Stimulated activated CD4-positive, alpha-beta T cell treated with anti-CD3 and anti-CD28 coated beads, Interleukin-4, amount 100 ng/mL, for 48 hours (primary cell): ENCODE measurements around the gene SGPL1.
"Not testable (repeated sequence)": the region's sequence is repeated elsewhere in the genome, so short reads cannot be mapped to it uniquely, and the experiment has no call there.

Experiments used
- DNase-seq, 2 donors: peaks; one replicate each; pipeline ENCODE4 v3.0.0-alpha.2; 2020; ENCODE audit warnings: low read depth in 2 of 2

The SGPL1 gene

DNA sequence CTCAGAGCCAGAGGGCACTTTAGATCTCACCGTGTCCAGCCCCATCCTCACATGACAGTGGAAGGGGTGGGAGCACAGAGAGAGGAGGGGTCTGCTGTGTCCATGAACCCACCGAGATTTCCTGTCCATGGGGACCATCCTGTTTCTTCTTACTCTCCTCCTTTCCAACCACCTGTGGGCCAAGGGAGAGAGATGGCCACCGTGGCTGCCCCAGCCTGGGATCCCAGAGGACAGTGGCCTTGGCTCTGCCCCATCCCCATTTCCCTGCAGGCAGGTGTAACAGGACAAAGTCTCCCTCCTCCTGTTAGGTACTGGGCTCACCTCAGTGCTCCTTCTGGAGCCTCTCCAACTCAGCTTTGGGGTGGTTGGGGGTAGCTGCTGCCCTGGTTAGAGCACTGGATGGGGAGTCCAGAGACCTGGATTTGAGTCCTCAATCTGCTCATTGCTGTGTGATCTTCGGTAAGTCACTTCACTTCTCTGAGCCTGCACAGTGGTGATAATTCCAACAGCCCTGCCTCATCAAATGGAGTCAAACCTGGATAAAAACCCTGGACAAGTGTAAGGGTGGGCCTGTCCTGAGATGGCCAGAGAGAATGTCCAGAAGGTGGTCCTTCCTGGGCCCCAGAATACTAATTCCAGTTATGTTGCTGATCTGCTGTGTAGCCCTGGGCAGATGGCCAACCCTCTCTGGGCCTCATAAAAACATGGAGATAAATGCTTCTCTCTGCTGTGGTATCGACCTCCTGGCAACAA, 90.5 kb downstream of the SGPL1 start:
- no peak for DNase-seq

DNA sequence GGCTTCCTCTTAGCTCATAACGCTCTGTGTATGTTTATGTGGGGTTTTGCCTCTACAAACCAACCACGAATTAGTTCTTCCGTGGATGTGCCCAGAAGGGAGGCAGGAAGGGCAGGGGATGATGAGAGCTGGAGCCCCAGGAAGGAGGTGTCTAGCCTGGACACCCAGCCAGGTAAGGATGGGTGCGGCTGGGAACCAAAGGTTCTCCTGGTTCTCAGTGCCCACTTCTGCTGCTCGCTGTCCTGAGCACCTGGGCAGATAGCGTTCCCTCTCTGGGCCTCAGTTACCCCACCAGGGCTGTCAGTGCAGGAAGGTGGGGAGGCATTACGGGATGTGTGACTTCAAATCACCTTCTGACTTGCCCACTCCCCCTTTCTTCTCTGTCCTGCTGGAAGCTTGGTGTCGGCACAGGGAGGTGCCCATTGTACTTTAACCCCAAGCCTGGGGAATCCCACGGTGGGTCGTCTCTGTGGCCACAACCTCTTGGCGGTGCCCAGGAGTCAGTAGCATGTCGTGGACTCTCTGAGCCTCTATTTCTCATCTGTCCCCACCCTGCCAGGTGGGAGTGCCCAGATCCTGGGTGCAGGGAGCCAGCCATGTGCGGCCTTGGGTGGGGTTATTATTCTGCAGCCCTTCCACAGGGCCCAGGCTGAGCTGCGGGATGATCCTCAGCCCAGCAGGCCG, 91.3 kb downstream of the SGPL1 start:
- no peak for DNase-seq

DNA sequence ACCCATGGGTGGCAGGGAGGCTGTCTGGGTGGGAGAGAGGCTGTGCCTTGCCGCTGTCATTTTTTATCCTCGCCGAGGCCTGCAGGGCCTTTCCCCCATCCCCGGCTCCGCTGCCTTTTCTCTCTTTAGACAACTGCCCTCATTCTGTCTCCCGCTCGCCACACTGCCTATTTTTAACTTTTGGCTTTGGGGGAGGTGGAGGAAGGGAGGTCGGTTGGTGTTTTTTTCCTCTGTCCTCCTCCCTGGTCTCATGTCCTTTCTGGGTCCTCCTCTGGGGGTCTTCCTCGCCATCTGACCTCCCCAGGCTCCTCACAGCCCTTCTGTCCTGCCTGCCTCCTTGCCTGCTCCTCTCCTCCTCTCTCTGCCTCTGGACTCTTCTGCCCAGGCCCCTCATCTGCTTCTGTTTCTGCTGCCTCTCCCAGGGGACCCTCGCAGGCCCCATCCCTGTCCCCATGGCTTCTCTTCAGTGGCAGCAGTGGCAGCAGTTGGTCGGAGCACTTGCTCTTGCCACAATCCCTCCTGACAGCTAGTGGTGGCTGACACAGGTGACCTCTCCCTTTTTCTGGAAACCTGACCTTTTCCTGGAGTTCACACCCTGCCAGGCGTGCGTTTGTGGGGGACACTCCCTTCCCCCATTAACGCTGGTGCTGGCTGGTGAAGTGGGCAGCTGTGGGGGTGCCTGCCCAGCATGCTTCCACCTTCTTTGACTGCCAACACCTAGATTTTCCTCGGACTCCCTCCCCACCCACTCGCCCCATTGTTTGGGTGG, 92.1 kb downstream of the SGPL1 start:
- DNase-seq: no peak

DNA sequence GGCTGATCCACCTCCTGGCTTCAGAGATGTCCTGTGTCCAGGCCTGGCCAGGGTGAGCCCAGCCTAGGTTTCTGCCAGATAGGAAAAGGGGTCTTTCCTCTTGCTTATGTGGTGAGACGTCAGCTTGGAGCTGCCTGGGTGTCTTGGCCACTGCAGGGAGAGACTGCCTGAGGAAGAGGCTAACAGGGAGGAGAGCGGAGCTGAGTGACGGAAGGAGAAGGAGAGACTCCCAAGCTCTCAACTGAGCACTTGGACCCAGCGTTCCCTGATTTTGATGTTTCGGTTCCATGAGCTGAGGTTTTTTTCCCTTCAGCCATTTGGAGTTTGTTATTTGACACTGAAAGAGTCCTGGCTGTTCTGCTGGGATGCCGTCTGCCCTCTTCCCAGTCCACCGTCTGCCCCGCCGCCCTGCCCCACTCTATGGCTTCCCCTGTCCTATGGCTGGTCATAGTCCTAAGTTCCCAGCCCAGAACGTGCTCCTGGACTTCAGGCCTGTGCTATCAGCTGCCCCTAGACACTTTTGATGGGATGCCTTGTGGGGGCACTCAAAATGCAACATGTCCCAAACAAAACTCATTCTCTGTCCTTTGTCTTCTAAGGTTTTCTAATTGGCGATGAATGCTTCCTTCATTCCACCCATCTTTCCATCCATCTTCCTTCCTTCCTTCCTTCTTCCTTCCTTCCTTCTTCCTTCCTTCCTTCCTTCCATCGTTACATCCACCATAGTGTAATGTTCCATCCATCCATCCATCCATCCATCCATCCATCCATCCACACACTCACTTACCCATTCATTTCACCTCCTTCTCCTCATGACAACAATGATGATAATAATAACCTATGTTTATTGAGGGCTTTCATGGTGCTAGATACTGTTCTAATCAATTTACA, 92.9 kb downstream of the SGPL1 start:
- DNase-seq: no peak

DNA sequence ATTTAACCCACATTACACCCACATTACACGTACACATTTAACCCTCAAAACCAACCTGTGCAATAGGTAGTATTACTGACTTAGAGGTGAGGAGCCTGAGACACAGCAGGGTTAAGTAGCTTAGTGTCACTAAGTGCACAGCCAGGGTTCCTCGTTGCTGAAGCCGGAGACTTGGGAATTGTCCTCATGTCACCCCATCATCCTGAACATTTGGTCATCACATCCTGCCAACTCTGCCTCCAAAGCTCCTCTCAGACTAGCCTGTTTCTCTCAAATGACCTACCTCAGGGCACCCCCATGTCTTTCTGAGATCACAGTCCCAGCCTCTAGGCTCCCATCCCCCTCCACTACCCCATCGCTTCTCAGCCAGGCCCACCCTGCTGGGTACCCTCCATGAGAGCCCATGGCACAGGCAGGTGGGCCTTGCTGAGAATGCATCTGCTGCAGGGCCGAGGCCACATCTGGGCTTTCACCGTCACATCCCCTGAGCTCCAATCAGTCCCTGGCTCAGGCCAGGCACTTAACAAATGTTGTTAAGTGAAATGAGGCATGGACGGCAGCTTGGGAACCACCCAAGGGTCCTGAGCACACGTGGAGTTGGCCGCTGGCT, 93.7 kb downstream of the SGPL1 start:
- DNase-seq: no peak

DNA sequence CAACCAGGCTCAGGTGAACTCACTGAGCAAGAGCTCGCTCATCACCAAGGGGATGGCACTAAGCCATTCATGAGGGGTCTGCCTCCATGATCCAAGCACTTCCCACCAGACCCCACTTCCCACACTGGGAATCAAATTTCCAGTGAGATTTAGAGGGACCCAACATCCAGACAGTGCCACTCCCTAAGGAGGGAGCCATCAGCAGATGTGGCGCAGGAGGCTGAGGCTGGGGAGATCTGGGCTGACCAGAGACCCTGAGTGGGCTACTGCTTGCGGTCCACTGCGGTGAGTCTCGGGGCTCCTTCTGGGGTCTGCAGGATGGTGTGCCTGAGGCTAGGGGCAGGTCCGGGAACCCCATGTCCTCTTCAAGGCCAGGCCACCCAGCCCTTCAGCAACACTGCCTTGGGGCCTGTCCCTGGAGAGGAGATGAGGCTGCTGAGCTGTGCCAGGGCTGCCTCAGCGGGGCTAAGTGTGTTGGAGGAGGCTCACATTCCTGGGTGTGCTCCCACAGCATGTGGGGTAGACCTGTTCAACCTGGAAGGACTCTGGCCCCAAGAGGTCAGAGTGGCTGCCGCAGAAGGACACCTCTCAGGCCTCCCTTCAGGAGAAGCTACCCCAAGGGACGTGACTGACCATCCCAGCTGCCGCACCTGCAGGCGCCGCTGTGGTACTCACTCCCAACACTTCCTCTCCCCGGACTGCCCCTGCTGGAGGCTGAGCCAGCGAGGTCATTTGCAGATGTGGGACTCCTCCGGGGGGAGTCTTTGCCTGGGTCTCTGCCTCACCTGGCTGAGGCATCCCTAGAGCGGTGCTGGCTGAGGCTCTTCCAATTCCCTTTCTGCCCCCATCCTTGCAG, 95.0 kb downstream of the SGPL1 start:
- no peak for DNase-seq

DNA sequence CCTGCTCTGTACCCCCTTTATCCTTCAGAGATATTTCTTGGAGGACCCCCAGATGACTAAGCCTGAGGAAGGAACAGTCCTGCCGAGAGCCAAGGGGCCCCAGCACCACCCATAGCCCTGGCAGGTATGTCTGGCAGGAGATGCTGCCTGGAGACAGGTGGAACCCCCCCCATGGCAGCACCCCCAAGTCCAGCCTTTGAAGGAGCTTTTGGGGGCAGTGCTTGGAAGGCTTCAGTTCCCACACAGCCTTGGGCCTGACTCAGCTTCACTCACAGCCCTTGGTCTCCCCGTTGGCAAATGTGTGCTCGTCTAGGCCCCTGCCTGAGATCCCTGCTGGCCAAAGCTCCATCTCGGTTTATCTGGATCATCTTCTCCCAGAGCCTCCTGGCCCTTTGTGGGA, 95.6 kb downstream of the SGPL1 start:
- no peak for DNase-seq

DNA sequence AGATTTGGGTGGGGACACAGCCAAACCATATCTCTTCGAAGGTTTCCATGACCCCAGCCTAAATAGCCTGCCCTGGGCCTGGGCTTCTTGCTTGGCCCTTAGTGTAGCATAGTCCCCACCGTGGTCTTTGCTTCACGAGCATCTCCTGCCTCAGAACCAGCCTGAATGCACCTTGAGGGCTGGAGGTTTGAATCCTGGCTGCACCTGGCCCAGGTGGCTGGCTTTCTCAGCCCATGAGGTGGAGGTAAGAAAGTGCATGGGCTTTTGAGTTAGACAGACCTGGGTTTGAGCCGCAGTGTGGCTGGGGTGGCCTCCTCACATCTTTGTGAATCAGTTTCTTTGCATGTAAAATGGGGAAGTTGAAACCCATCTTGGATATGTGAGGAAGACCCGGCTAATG, 96.8 kb downstream of the SGPL1 start:
- no peak for DNase-seq

DNA sequence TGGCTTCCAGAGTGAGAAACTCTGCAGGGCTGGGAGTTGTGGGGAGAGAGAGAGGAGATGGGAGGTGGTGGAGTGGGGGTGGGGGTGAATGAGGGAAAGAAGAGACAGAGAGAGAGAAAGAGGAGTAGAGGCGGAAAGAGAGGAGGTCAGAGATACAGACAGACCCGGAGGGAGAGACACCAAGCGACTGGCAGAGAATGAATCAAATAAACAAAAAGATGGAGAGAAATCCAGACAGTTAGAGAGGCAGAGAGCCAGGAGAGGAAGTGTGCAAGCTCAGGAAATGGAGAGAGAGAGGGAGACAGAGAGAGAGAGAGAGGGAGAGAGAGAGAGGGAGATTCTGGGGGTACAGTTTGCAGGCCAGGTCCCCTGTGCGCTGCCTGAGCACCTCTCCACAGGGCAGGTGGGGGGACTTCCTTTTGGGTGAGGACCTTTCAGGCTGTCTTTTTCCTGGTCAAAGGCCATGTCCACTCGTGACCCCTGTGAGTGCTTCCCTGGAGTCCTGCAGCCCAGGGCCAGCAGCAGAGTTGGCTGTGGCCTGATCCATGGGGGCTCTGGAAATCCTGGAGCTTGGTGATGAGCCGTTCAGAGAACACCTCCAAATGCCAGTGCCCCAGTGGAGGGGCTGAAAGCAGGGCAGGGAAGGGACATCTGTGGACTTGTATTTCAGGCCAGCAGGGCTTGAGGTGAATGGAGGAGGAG, 97.6 kb downstream of the SGPL1 start:
- DNase-seq: no peak

DNA sequence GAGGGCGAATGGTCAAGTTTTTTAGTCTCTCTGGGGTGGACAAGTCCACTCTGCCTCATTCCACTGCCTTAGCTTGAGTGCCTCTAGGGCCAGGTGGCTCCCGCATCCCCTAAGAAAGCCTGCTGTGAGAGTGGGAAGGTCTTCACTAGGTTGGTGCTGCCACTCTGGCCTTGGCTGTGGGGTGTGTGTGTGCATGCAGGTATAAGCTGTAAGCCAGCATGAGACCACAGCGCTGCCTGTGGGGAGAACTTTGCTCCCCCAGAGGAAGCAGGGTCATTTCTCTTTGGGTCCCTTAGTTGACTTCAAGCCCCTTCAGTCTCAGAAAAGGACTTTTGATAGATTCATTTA, 98.1 kb downstream of the SGPL1 start:
- DNase-seq: no peak

DNA sequence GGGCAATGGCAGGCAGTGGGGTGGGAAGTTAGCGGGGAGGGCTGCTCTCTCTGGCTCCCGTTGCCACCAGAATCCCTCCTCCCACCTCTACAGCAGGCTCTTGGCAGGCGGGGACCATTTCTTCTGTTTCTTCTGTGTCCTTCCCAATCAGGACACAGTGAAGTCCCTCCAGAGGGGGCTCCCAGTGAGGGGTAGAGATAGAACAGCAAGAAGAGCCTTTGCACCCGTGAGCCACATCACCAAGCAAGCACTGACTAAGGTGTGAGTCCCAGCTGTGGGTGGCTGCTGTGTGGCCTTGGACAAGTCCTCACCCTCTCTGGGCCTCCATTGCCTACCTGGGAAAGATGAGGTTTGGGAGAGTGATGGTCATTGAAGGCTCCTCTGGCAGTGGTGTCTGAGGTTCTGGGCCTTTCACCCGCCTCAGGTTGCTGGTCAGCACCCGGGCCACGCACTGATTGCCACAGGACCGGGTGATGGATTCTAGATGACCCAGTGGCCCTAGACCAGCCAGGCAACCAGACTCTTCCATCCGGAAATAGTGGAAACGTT, 98.6 kb downstream of the SGPL1 start:
- no peak for DNase-seq

DNA sequence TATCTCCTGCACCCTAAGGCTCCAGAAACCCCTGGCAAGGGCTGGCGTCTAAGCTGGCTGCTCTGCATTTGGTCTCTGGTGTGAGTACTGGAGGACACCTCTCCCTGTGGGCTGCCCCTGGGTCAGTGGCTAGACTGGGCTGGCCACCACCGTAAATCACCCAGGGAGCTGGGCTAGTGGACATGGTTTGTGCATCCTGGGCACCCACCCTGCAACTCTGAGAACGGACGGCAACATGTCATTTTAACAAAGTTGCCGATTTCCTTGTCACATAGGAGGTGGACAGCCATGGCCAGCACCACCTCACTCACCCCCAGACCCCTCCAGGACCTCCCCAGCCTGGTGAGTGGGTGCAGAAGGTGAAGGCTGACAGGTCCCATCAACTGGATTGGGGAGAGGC, 99.5 kb downstream of the SGPL1 start:
- no peak for DNase-seq

DNA sequence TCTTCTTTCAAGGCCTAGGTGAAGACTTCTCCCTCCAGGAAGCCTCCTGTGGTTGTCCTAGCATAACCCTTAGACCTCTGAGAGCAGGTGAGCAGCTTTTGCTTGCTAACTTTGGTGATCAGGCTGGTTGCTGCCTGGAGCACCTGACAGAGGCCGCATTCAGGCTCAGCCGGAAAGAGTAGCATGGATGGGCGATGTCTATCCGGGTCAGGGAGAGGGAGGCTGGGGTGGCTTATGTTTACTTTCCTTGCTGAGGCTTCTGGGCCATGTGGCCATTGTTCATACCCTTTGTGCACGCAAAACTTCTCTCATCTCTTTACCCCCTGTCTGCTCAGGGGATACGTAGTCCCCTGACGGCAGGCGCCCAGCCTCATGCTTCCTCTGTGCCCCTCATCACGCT, 100.1 kb downstream of the SGPL1 start:
- no peak for DNase-seq

DNA sequence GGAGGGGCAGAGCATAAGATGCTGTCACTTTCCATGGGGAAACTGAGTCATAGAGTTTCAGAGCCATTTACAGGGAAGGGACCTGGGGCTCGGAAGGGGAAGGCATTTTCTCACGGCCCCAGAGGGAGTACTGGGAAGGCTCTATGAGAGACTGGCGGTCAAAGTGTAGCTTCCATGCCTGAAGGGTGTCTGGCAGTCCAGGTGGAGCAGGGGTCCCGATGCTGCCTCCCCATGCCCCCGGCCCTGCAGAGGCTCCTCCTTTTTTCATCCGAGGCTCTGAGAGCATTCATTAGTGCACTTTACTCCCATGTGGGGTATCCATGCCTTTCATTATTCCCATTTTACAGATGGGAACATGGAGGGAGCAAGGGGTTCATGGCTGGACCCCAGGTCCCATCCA, 100.5 kb downstream of the SGPL1 start:
- DNase-seq: no peak

DNA sequence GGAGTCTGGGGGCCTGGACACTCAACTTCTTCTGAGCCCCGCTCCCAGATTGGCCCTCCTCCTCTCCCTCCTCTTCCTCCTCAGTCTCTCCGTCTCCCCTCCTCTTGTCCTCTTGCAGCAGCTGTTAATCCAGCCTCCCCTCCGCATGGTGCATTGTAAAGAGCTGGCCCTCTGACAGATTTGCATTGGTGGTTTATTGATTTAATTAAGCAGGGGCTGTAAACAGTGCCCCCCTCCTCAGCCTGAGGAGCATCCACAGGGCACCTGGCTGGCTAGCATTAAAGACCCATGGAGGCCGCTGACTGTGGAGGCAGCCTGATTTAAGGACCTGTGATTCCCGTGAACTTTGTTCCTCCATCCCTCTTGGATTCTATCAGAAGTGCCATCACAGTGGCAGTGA, 101.5 kb downstream of the SGPL1 start:
- no peak for DNase-seq

DNA sequence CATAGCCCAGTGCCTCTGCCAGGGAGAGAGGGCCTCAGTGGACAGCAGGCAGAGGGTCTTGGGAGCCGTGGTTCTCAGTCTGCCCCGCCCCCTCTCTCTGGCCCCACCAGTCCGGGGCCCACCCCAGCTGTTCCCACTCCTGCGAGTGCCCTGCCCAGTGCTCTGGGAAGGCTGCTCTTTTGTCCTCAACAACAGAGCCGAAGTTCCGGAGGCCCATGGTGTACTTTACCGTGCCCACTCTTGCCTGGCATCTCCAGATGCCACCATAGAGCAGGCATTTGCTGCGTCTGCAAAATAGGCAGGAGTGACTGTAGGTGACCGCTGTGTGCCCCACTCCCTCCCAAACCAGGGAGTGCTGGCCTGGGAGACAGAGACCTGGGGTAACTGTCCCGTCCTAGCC, 101.9 kb downstream of the SGPL1 start:
- no peak for DNase-seq

DNA sequence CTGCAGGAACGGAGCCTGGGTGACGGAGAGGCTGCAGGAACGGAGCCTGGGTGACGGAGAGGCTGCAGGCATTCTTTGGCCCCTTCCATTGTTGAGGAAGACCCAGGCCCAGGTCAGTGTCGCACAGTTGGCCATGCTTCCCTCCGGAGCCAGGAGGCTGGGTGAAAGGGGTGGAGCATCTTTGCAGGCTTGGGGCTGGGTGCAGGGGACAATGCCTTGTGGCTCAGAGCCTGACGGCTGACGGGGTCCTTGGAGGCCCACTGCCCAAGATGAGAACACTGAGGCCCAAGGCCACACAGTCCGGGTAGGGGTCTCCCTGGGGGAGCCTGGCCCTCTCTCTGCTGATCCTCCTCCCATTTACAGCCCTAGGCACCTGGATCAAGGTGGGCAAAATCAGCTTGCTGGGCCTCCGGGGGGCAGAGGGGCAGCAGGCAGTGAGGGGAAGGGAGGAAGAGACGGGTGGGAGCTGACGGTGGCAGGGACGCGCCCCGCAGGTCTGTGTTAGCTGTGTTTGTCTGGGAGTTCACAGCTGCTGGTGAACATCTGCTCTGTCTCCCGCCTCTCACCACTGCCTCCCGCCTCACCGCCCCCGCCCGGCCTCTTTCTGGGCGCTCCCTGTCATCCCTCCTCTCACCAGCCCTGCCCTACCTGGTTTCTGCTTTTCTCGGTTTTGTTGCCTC, 103.2 kb downstream of the SGPL1 start:
- DNase-seq: no peak

DNA sequence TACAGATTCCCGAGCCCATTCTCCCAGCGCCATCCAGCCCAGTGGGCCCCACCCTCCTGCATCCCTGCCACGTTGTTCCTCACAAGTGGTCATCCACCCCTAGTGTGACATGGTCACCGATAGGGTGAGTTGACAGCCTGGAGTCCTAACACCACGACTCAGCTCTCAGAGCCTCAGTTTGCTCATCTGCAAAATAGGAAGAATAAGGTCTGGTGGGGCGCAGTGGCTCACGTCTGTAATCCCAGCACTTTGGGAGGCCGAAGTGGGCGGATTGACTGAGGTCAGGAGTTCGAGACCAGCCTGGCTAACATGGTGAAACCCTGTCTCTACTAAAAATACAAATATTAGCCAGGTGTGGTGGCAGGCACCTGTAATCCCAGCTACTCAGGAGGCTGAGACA, 104.2 kb downstream of the SGPL1 start:
- not testable (repeated sequence) for DNase-seq

DNA sequence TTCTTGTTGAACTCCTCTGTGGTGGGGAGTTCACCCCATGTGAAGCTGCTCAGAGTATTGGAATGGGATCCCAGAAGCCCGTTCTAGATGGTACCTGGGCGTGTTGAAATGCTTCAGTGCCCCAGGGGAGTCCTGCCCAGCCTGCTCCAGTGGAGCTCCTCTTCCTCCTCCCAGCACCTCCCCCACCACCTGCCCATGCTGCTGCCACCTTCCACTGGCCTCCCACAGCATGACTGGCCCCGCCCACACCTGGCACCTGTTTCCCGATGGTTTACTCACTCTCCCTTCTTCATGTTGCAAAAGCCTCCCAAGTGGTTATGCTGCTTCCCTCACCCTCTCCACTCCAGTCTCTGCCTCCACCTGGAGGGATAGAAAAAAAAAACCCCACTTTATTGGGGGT, 104.8 kb downstream of the SGPL1 start:
- DNase-seq: no peak
